DND-41 (cell line): ENCODE data around the gene HNRNPUL1.
"Not testable (repeated sequence)": the region's sequence is repeated elsewhere in the genome, so short reads cannot be mapped to it uniquely, and the experiment has no call there.

Experiments
- ATAC-seq: fragments of 200-7000 bp; cut with Tn5 transposase; 3 replicates; pipeline ENCODE4 v1.9.1; 2021; ENCODE audit warnings: low read depth; ENCODE audit not compliant: insufficient read depth
- DNase-seq: peaks from one replicate; pipeline ENCODE4 v3.0.0-alpha.2; 2020
- H2AFZ ChIP-seq: 2 replicates; pipeline ENCODE4 v1.6.0; 2012; ENCODE audit warnings: low read depth, low read length
- H3K27ac ChIP-seq: 2 replicates; pipeline ENCODE4 v1.5.1; 2012; ENCODE audit warnings: low read length, inconsistent platforms
- H3K27me3 ChIP-seq: fragments of 200-600 bp; sonication (generic); 2 replicates; pipeline ENCODE4 v1.6.0; 2012; ENCODE audit warnings: low read length, mild to moderate bottlenecking, inconsistent platforms; ENCODE audit not compliant: insufficient read depth, poor library complexity
- H3K36me3 ChIP-seq: 2 replicates; pipeline ENCODE4 v1.5.1; 2012; ENCODE audit warnings: low read length, inconsistent platforms; ENCODE audit not compliant: insufficient read depth
- H3K4me1 ChIP-seq: 2 replicates; pipeline ENCODE4 v1.5.1; 2012; ENCODE audit warnings: mild to moderate bottlenecking, low read length; ENCODE audit not compliant: insufficient read depth
- H3K4me2 ChIP-seq: 2 replicates; pipeline ENCODE4 v1.6.0; 2012; ENCODE audit warnings: mild to moderate bottlenecking, moderate library complexity, low read length, inconsistent platforms; ENCODE audit not compliant: insufficient read depth
- H3K4me3 ChIP-seq, 2 experiments: fragments of 200-600 bp in 1 of 2; shearing (Covaris generic) in 1 of 2; 2 replicates each; pipeline ENCODE4 v1.5.1; 2012 to 2016; ENCODE audit warnings: inconsistent platforms in 2 of 2, low read length in 2 of 2, mild to moderate bottlenecking in 2 of 2, low read depth in 1 of 2, moderate library complexity in 1 of 2
- H3K79me2 ChIP-seq: 2 replicates; pipeline ENCODE4 v1.6.0; 2012; ENCODE audit warnings: low read length, inconsistent platforms; ENCODE audit not compliant: insufficient read depth
- H3K9ac ChIP-seq: 2 replicates; pipeline ENCODE4 v1.6.0; 2012; ENCODE audit warnings: low read depth, mild to moderate bottlenecking, inconsistent platforms, low read length, moderate library complexity
- H3K9me3 ChIP-seq: 2 replicates; pipeline ENCODE4 v1.5.1; 2012; ENCODE audit warnings: low read length, moderate library complexity, mild to moderate bottlenecking, inconsistent platforms; ENCODE audit not compliant: insufficient read depth, severe bottlenecking
- H4K20me1 ChIP-seq: 2 replicates; pipeline ENCODE4 v1.6.0; 2012; ENCODE audit warnings: low read length; ENCODE audit not compliant: insufficient read depth
- CTCF ChIP-seq: IDR thresholded peaks from 2 replicates; pipeline ENCODE4 v1.5.1; 2012; ENCODE audit warnings: borderline replicate concordance, low read length, moderate library complexity, mild to moderate bottlenecking; ENCODE audit not compliant: poor library complexity, severe bottlenecking; ENCODE audit errors: extremely low read depth
- EZH2 ChIP-seq: IDR thresholded peaks from 3 replicates; pipeline ENCODE4 v1.6.1; 2012; ENCODE audit warnings: borderline replicate concordance, low read depth, mild to moderate bottlenecking, moderate library complexity, low read length, inconsistent platforms; ENCODE audit not compliant: severe bottlenecking

The HNRNPUL1 gene

GRCh38 chr19:41226874-41227390, 37.2 kb upstream of the HNRNPUL1 start:
- ATAC-seq (no peak), DNase-seq (no peak)
- no peaks in the 10 kb centered on the region for H3K79me2 ChIP-seq
- no peak for TF ChIP-seq CTCF
- TF ChIP-seq EZH2, result no peak
- H3K27ac ChIP-seq, result no peak overlapping the region
- H3K9ac ChIP-seq, result no peak overlapping the region
- H3K27me3 ChIP-seq, result peaks cover 20% of the 10 kb centered on the region
- H3K9me3 ChIP-seq, result no peaks in the 10 kb centered on the region
- H4K20me1 ChIP-seq, result no peaks in the 10 kb centered on the region; the same call in 1 of the 2 replicates
- no peaks in the 10 kb centered on the region for H3K36me3 ChIP-seq
- no peak overlapping the region for H3K4me2 ChIP-seq
- H3K4me1 ChIP-seq, result no peaks in the 10 kb centered on the region
- H3K4me3 ChIP-seq, result no peak overlapping the region
- no peak overlapping the region for H2AFZ ChIP-seq

GRCh38 chr19:41228486-41228885, 35.7 kb upstream of the HNRNPUL1 start:
- H3K4me3 ChIP-seq, result no peak overlapping the region
- no peaks in the 10 kb centered on the region for H4K20me1 ChIP-seq
- no peaks in the 10 kb centered on the region for H3K36me3 ChIP-seq
- no peak overlapping the region for H3K9ac ChIP-seq
- H3K4me1 ChIP-seq, result no peaks in the 10 kb centered on the region
- H3K4me2 ChIP-seq, result no peak overlapping the region
- H2AFZ ChIP-seq, result no peak overlapping the region
- no peaks in the 10 kb centered on the region for H3K79me2 ChIP-seq
- H3K27ac ChIP-seq, result no peak overlapping the region
- no peak for DNase-seq
- H3K27me3 ChIP-seq, result peaks cover 20% of the 10 kb centered on the region
- TF ChIP-seq CTCF (no peak), EZH2 (no peak)
- ATAC-seq, result no peak
- no peaks in the 10 kb centered on the region for H3K9me3 ChIP-seq

- DNase-seq, result not testable (repeated sequence)
Measured at GRCh38 chr19:41229338-41229737, 34.8 kb upstream of the HNRNPUL1 start.

GRCh38 chr19:41230067-41230857, 33.9 kb upstream of the HNRNPUL1 start:
- ATAC-seq (no peak), DNase-seq (no peak)
- no peak overlapping the region for H3K4me3 ChIP-seq
- TF ChIP-seq CTCF (no peak), EZH2 (no peak)
- H4K20me1 ChIP-seq, result no peaks in the 10 kb centered on the region
- H3K9ac ChIP-seq, result no peak overlapping the region
- no peak overlapping the region for H2AFZ ChIP-seq
- H3K9me3 ChIP-seq, result no peaks in the 10 kb centered on the region
- no peaks in the 10 kb centered on the region for H3K36me3 ChIP-seq
- H3K4me2 ChIP-seq, result no peak overlapping the region
- H3K27ac ChIP-seq, result no peak overlapping the region
- H3K4me1 ChIP-seq, result no peaks in the 10 kb centered on the region
- H3K79me2 ChIP-seq, result no peaks in the 10 kb centered on the region
- peaks cover 15% of the 10 kb centered on the region for H3K27me3 ChIP-seq

More at GRCh38 chr19:41229338-41229737, 34.8 kb upstream of the HNRNPUL1 start:
- H2AFZ ChIP-seq, H3K9ac ChIP-seq, H3K27ac ChIP-seq, H3K4me2 ChIP-seq, ATAC-seq, H4K20me1 ChIP-seq, H3K4me1 ChIP-seq, H3K9me3 ChIP-seq, H3K79me2 ChIP-seq, H3K4me3 ChIP-seq, H3K36me3 ChIP-seq: not testable (repeated sequence)
- H3K27me3 ChIP-seq, result peaks cover 20% of the 10 kb centered on the region
